Measurements from ENCODE around the gene SLC16A10.
"Not testable (repeated sequence)": the region's sequence is repeated elsewhere in the genome, so short reads cannot be mapped to it uniquely, and the experiment has no call there.

SLC16A10 gene

DNA sequence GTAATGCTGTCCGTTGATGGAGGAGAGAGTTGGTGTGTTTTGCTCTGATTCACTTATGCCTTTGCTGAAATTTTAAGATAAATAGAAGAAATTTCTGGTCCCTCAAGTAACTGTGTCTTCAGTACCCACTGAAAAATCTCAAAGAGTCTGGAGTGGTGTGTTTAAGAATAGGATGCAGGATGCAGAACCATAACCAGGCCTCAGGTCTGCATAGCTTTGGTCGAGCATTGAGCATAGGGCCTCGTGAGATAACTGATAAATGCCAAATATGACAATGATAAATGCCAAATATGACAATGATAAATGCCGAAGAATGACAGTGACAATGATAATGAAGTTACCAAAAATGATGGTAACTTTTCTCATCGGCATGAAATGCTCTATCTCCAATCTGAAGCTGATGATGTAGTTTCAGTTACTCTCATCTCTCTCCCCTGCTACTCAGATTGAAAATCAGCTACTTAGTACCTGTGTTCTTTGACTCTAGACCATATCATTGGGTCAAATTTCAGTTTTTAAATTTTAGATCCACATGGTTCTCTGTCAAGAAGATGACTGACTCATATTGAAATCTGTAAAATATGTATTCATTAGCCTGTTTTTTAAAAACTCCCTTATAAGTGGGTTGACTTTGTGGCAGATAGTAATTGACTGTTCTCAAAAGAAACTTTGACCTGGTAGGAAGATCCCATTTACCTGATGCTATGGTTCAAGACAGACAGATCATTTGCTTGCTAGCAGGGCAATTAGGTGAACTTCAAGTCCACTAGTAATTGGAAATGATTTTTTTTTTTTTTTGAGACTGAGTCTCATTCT lies 96.6 kb downstream of the SLC16A10 start:
- FAIRE-seq, result no peak
- no peak for DNase-seq (ENCODE audit: low spot score)

DNA sequence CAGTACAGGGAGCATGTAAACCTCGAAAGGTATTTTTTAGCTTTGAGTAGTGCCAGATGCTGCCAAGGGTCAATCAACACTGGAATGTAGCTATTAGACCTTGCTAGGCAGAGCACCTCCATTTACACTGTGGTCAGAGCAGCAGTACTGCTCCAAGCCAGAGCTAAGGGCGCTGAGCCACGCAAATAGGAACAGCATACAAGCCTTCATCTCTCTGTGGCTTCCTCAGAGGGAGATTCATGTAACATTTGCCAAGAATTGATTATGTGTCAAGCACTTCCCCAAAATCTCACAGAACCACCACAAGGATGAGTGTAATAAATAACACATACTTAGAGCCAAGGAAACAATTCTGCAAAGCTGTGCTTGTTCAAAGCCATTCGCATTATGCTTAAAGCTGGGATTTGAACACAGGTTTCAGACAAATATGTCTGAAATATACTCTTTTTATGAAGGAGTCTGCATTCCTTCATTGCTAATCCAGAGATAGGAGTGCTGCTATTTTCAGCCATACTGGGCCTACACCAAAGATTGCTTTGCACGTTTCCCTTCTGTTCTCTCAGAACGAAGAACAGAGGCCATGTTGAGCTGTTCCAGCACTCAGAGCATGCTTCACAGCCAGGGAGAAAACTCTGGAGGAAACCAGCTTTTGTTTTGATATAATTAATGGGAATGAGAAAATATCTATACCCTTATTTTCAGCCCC lies 97.7 kb downstream of the SLC16A10 start:
- DNase-seq (ENCODE audit: low spot score), result no peak

DNA sequence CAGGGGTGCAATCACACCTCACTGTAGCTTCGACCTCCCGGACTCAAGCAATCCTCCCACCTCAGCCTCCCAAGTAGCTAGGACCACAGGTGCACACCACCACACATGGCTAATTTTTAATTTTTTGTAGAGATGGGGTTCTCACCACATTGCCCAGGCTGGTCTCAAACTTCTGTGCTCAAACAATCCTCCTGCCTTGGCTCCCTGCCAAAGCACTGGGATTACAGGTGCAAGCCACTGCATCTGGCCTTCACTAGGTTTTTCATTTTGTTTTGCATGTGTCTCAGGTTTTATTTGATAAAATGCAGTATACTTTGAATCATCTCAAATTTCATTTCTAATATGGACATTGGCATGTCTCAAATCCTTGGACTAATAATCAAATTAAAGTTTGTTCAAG lies 98.7 kb downstream of the SLC16A10 start:
- FAIRE-seq (no peak), DNase-seq (ENCODE audit: low spot score) (no peak)

More for the DNA sequence above, 97.7 kb downstream of the SLC16A10 start:
- no peak for FAIRE-seq

DNA sequence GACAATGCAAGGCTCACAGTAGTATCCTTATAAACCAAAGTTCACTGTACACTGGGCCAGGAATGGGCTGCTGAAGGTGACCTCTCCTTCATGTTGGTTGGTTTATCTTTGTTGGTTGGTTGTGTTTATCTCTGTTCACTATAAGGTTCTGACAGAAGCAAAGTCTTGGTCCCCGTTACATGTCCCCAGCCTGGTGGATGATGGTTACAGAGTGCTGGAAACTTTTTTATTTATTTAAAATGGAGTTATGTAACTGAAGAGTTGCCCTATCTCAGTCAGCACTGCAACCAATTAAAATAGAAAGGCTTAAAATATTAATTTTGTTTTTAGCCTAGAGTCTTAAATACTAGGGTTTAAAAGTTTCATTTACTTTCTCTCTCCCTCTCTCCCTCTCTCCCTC lies 100.6 kb downstream of the SLC16A10 start:
- FAIRE-seq (no peak), DNase-seq (ENCODE audit: low spot score) (no peak)

DNA sequence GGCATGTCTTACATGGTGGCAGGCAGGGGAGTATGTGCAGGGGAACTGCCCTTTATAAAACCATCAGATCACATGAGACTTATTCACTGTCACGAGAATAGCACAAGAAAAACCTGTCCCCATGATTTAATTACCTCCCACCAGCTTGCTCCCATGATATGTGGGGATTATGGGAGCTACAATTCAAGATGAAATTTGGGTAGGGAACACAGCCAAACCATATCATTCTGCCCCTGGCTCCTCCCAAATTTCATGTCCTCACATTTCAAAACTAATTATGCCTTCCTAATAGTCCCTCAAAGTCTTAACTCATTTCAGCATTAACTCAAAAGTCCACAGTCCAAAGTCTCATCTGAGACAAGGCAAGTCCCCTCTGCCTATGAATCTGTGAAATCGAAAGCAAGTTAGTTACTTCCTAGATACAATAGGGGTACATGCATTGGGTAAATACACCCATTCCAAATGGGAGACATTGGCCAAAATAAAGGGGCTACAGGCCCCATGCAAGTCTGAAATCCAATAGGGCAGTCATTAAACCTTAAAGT lies 102.4 kb downstream of the SLC16A10 start:
- DNase-seq (ENCODE audit: low spot score); FAIRE-seq: not testable (repeated sequence)

DNA sequence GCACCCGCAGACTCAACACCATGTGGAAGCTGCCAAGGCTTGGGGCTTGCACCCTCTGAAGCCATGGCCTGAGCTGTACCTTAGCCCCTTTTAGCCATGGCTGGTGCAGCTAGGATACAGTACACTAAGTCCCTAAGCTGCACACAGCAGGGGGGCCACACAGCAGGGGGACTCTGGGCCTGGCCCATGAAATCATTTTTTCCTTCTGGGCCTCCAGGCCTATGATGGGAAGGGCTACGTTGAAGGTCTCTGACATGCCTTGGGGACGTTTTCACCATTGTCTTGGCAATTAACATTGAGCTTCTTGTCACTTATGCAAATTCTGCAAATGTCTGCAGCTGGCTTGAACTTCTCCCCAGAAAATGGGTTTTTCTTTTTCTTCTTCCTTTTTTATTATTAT lies 103.3 kb downstream of the SLC16A10 start:
- FAIRE-seq, result no peak
- no peak for DNase-seq (ENCODE audit: low spot score)

DNA sequence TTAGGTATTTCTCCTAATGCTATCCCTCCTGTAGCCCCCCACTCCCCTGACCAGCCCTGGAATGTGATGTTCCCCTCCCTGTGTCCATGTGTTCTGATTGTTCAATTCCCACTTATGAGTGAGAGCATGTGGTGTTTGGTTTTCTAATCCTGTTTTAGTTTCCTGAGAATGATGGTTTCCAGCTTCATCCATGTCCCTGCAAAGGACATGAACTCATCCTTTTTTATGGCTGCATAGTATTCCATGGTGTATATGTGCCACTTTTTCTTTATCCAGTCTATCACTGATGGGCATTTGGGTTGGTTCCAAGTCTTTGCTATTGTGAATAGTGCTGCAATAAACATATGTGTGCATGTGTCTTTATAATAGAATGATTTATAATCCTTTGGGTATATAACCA lies 103.8 kb downstream of the SLC16A10 start:
- not testable (repeated sequence) for FAIRE-seq

DNA sequence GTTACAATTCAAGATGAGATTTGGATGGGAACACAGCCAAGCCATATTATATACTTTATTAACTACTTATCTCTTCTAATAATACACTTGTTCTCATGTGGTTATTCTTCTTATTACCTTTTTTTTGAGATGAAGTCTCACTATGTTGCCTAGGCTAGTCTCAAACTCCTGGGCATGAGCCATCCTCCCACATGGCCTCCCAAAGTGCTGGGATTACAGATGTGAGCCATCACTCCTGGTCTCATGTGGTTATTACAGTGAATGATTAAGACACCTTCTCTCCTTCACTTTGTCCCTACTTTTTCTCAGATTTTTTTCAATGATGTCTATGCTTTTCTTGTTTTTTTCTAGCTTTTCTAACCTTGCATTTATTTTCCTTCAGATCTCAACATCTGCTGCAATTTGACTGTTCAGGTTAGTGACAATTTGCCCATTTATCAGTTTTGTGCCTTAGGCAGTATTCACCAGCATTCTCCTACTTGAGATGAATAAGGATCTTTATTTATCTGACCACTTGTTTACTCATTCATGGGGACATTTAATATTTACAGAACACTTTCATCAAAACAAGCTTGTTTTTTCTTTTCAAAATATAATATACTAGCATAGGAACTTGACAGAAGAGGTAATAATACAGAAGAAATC lies 105.7 kb downstream of the SLC16A10 start:
- DNase-seq (ENCODE audit: low spot score) (no peak), FAIRE-seq (no peak)

More for the DNA sequence above, 103.8 kb downstream of the SLC16A10 start:
- DNase-seq (ENCODE audit: low spot score), result not testable (repeated sequence)

DNA sequence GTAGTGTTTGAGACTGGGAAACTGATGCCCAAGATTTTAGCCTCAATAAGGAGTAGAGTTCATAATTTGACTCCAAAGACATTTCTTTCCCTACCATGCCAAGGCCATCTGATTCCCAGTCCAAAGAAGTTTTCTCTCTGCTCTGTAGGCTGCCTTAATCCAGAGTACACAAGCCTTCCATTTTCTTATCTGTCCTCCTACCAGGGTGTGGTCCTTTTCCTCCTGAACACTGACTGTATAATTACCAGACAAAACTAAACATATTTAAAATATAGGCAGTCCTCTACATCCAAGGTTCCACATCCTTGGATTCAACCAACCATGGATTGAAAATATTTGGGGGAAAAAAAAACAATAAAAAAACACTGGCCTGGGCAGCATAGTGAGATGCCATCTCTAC lies 108.4 kb downstream of the SLC16A10 start:
- FAIRE-seq (no peak), DNase-seq (ENCODE audit: low spot score) (no peak)

DNA sequence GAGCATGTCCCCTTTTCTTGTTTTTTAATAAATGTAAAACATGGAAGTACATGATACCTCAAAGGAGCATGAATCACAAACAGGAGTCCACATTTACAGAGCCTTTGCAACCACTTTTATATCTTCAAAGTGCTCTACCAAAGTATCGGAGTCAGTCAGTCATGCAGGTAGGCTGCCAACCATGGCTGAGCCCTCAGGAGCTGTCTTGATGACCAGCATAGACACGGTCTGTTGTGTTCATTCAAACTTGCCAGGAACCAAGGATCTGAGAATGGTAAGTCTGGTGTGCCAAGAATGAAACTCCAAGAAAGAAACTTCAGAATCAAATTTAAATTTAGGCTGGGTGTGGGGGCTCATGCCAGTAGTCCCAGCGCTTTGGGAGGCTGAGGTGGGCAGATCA lies 111.5 kb downstream of the SLC16A10 start:
- FAIRE-seq (no peak), DNase-seq (ENCODE audit: low spot score) (no peak)

DNA sequence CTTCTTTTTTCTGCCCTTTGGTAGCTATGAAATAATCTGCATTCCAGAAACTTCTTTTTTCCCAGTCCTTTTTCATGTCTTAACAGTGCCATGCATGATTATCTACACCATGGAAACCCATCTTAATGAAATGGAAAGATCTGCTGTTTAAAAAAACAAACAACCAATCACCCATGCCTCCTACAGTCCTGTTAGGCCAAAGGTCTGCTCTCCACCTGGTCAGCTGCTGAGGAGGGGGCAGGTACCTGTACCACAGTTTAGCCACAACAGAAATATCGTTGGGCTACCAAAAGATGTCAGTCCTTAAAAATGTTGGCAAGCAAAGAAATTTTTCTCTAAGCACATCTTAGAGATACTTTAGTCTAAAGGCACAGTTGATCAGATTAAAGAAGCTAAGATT lies 112.6 kb downstream of the SLC16A10 start:
- DNase-seq (ENCODE audit: low spot score) (no peak), FAIRE-seq (no peak)

DNA sequence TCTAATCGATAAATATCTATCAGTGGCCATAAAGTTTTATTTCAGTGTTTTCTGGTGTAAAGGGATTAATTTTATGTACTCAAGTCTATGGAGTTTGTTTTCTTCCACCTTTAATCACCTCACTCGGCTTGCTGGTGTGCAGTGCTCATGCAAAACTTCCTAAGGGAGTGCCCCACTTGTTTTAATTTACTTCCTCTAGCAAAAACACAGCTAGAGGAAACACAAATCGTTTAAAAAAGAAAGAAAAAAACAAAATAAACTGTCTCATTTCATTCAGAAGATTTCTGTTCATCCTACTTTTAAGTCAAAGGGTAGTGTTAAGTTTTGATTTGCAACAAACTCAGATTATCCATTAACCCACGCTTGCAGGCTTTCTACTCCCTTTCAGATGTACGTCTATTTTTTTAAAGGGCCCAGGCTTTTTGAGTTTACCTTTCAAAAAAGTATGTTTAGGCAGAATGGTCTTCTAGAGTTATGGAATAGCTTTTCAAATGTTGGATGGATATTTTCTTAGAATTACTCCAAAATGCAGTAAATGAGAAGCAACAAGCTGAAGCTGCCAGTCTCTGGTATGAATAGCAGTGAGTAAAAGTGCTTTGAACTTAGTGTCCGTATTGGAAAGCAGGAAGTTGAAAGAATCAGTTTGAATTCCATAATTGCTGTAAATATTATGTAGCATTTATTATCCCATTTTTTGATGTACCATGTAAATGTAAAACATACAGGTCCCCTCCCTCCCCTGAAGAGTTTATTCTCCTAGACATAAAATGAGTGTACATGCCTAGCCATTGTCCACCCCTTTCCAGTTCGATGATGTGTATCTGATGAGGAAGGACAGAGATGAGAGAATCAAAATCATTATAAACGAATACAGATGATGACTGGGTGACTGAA lies 113.3 kb downstream of the SLC16A10 start:
- DNase-seq (ENCODE audit: low spot score) (no peak), FAIRE-seq (no peak)

DNA sequence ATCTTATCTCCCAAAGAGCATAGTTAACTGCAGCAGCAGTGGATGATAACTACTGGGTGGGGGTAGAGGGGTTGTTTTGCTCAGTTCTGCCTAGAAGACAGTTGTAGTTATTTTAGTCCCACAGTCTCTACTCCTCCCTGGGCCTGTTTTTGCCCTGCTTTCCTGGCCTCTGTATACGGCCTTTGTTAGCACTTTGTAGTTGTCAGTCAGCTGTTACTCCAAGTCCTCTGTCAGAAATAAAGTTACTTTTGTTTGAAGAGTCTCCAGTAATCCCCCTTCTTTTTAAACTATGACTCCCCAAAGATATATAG lies 113.9 kb downstream of the SLC16A10 start:
- FAIRE-seq (no peak), DNase-seq (ENCODE audit: low spot score) (no peak)

DNA sequence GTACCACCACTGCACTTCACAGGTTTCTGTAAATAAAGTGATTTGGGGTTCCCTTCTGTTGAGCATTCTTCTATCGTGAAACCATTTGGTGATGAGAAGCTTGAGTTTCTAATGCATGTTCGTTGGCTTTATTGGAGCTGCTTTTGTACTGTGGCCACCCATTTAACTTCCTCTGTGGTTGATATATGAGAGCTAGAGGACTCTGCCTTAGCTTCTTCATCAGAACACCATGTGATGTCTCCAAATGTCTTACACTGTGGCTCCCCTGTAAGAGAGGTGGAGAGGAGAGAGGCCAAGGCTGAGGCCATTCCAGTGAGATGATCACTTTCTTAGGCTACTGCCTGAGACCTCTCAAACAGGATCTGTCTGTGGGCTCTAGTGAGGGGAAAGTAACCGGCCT lies 114.5 kb downstream of the SLC16A10 start:
- FAIRE-seq (no peak), DNase-seq (ENCODE audit: low spot score) (no peak)

DNA sequence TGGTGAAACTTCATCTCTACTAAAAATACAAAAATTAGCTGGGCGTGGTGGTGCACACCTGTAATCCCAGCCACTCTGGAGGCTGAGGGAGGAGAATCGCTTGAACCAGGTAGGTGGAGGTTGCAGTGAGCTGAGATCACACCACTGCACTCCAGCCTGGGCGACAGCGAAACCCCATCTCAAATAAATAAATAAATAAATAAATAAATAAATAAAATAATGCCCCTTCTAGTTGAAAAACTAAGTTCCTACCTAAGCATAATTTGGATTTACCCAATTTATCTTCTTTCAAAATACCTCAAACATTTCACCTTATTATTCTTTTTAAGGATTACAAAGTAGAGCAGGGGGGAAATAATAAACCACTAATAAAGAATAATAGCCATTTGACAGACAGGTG lies 116.2 kb downstream of the SLC16A10 start:
- not testable (repeated sequence) for DNase-seq (ENCODE audit: low spot score); FAIRE-seq

DNA sequence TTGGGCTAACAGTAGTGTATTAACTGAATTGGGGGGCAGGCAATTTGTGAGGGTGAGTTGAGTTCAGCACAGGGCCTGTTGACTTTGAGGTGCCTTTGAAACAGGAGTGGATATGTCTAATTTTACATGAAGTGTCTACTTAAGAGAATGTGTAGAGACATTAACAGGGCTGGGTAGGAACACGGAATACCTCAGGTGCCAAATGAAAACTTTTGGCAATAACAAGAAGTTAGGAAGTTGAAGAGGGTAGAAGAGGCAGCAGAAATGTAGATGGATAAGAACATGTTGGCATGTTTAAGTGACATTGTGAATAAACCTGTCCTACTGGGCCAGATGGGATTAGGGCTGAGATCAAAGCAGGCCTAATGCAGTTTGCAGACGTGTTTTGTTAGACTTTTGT lies 117.0 kb downstream of the SLC16A10 start:
- no peak for DNase-seq (ENCODE audit: low spot score)
- FAIRE-seq, result no peak

DNA sequence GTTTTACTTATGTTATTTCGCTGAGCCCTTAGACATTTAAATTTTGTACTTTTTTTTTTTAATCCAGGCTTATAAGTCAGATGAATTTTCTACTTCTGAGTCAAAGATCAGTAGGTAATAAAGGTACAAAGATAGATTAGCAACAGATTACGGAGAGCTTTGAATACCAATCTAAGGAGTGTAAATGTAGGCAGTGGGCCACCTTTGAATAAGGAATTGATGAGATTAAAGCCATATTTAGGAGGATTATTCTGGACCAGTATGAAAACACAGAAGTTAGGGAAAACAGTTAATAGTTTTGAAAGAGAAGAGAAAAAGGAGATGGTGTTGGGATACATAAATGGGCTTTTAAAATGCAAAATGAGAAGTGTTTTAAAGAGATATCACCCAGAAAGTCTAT lies 117.6 kb downstream of the SLC16A10 start:
- FAIRE-seq, result no peak

DNA sequence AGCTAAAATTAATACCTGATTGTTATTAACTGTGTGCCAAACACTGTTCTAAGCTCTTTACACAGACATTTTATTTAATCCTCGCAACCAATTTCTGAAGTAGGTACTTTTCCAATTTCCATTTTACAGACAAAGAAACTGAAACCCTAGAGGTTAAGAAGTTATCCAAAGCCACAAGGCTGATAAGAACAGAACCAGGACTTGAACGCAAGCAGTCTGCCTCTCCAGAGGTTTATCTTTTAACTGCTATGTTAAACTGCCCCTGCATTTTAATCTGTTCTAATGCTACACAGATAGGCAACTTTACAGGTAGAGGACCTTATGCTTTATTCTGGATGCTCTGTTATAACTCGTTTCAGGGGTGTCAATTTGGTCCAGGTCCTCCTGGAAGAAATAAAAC lies 118.2 kb downstream of the SLC16A10 start:
- no peak for FAIRE-seq
- no peak for DNase-seq (ENCODE audit: low spot score)

More for the DNA sequence above, 117.6 kb downstream of the SLC16A10 start:
- no peak for DNase-seq (ENCODE audit: low spot score)

DNA sequence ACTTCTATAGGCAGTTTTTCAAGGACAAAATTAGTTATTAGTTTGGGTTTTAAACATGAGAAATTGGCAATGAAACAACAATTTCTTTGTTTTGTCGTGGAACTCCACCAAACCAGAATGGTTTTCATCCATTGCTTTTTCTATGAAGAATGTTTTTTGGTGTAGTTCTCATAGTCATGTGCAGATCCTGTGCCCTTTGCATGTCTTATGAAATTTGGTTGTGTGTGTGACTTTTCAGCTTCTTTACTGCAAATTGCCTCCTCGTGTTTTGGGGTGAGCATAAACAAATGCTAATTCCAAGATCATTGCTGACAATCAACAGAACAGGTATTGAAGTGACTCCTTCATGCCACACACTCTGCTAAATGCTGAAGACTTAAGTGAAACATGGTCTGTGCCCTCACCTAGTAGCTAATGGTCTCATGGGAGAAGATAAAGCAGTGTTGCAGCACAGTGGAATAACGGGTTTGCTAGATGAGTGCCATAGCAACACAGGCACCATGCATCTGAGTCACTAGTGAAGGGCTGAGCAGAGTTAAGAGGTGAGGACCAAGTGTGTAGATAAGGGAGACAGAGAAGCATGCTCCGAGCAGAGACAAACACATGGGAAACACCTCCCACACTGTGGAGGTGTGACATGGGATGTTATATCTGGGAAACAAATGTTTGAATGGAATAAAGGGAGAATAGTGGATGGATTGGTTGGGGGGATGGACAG lies 120.0 kb downstream of the SLC16A10 start:
- FAIRE-seq (no peak), DNase-seq (ENCODE audit: low spot score) (no peak)

DNA sequence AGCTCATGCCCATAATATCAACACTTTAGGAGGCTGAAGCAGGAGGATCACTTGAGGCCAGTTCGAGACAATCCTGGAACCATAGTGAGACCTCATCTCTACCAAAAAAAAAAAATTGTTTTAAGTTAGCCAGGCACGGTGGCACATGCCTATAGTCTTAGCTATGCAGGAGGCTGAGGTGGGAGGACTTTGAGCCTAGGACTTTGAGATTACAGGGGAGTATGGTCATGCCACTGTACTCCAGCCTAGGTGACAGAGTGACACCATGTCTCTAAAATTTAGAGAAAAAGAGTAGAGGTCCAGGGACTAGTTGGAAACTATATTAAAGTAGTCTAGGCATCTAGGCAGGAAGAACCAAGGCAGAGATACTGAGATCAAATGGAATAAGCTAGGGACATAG lies 121.6 kb downstream of the SLC16A10 start:
- DNase-seq (ENCODE audit: low spot score) (no peak), FAIRE-seq (no peak)

Measured in urothelium cell line (cell line).